Measurements from ENCODE around the gene PRDM2.

DNA sequence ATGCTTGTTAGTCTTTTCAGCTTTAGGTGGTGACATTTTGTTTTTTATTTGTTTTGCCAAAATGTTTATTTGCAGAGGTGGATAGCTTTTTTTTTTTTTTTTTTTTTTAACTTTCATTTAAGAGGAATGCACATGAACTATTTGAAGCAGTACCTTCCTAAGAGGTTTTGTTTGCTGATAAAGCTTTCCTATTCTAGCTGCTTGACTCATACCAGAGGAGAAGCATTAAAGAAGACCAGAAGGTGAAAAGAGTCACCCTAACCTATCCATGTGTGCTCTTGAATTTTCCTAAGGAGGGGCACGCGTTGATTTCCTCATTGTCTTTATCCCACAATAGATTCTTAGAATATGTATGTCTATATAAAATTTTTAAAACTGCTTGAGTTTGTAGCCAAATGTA, 57.7 kb downstream of the PRDM2 start:
- TF ChIP-seq, protein P1, sequence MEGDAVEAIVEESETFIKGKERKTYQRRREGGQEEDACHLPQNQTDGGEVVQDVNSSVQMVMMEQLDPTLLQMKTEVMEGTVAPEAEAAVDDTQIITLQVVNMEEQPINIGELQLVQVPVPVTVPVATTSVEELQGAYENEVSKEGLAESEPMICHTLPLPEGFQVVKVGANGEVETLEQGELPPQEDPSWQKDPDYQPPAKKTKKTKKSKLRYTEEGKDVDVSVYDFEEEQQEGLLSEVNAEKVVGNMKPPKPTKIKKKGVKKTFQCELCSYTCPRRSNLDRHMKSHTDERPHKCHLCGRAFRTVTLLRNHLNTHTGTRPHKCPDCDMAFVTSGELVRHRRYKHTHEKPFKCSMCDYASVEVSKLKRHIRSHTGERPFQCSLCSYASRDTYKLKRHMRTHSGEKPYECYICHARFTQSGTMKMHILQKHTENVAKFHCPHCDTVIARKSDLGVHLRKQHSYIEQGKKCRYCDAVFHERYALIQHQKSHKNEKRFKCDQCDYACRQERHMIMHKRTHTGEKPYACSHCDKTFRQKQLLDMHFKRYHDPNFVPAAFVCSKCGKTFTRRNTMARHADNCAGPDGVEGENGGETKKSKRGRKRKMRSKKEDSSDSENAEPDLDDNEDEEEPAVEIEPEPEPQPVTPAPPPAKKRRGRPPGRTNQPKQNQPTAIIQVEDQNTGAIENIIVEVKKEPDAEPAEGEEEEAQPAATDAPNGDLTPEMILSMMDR (conservative IDR thresholded peaks at IDR 0.05; ENCODE audit: low read depth, low read length): no peak
- TF ChIP-seq EZH2 (IDR thresholded peaks at IDR 0.05; ENCODE audit: borderline replicate concordance, low read depth, low read length, poor library complexity, severe bottlenecking): no peak
